Measurements from ENCODE around the gene CEP350.

GRCh38 chr1:180020017-180020416 lies 65.4 kb downstream of the CEP350 start:
- TF ChIP-seq CTCF (conservative IDR thresholded peaks at IDR 0.05; ENCODE audit: low read length) = no peak
- TF ChIP-seq EZH2phosphoT487 (IDR thresholded peaks at IDR 0.05; ENCODE audit: borderline replicate concordance) = no peak
